Measurements from ENCODE around the gene SMLR1.

Gene SMLR1

DNA sequence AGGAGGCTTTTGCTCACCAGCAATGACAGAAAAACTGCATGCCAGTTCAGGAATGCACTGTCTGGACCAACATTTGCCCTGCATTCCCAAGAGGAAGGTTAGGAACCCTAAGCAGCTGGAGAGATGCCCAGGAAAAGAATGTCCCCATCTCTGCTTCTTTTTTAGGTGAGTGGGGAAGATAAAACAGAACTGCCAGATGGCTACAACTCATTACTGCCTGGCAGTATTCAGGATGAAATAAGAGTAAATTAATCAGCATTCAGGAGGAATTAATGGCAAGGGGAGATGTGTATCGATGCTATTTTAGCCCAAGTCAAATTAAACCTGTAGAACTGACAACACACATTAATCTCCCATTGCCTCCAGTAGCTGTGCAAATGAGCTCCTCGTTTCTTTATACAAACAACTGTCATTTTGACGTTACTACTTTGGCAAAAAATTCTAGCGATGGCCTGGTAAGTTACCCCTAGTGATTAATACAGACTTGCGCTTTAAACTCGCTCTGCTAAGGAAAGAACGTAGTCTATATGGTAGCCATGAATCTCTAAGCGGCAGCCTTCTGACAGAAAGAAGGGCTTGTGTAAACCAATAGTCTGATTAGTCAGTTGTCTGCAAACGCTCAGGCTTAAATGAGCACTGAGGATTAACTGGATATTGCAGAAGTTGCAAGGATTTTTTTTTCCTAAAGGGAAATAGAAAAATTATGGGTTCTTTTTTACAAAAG is 16.7 kb upstream of the SMLR1 start:
- H2AFZ ChIP-seq, result no peak overlapping the region
- H3K4me3 ChIP-seq (ENCODE audit: low read depth, low read length), result no peak overlapping the region
- no peak overlapping the region for H3K27ac ChIP-seq

DNA sequence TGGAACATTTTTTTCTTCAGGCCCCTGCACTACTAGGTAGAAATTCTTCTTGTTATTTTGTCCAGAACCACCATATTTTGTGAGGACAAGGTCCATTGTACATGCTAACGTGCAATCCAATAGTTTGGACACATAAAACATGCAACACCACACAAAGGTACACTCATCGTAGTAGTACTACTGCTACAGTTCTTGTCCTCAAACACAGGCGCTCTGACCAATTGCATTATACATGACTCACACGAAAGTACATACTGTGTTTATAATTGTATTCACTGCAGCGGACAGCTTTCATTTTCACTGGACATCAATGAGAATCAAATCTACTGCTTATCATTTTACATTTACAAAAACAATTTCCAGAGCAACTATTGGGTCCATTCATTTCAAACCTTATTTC is 15.3 kb upstream of the SMLR1 start:
- H3K79me2 ChIP-seq, result no peaks in the 10 kb centered on the region
- no peaks in the 10 kb centered on the region for H3K4me1 ChIP-seq
- TF ChIP-seq, protein P1, sequence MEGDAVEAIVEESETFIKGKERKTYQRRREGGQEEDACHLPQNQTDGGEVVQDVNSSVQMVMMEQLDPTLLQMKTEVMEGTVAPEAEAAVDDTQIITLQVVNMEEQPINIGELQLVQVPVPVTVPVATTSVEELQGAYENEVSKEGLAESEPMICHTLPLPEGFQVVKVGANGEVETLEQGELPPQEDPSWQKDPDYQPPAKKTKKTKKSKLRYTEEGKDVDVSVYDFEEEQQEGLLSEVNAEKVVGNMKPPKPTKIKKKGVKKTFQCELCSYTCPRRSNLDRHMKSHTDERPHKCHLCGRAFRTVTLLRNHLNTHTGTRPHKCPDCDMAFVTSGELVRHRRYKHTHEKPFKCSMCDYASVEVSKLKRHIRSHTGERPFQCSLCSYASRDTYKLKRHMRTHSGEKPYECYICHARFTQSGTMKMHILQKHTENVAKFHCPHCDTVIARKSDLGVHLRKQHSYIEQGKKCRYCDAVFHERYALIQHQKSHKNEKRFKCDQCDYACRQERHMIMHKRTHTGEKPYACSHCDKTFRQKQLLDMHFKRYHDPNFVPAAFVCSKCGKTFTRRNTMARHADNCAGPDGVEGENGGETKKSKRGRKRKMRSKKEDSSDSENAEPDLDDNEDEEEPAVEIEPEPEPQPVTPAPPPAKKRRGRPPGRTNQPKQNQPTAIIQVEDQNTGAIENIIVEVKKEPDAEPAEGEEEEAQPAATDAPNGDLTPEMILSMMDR (IDR thresholded peaks at IDR 0.05), result no peak

More for the DNA sequence above, 16.7 kb upstream of the SMLR1 start:
- TF ChIP-seq, protein P1 (IDR thresholded peaks at IDR 0.05), result no peak
- Histone ChIP-seq H3K9me3 (ENCODE audit: control insufficient read depth, low read length) (no peaks in the 10 kb centered on the region), H3K79me2 (no peaks in the 10 kb centered on the region), H3K27me3 (ENCODE audit: control insufficient read depth, insufficient read depth, low read length) (no peaks in the 10 kb centered on the region), H3K9ac (no peak overlapping the region), H3K36me3 (ENCODE audit: control insufficient read depth, insufficient read depth, low read length) (no peaks in the 10 kb centered on the region), H3K4me2 (ENCODE audit: low read length) (no peak overlapping the region), H3K4me1 (no peaks in the 10 kb centered on the region)

DNA sequence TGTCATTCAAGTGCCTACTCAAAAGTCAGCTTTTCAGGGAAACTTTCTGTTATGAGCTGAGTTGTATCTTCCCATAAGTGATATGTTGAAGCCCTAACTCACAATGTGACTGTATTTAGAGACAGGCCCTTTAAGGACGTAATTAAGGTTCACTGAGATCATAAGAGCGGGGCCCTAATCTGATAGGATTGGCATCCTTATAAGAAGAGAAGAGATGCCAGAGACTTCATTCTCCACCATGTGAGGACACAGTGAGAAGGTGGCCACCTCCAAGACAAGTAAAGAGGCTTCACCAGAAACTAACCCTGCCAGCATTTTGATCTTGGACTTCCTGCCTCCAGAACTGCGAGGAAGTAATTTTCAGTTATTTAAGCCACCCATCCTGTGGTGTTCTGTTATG is 12.7 kb upstream of the SMLR1 start:
- Histone ChIP-seq H2AFZ (no peak overlapping the region), H3K4me3 (ENCODE audit: low read depth, low read length) (no peak overlapping the region), H3K9ac (no peak overlapping the region), H3K4me2 (ENCODE audit: low read length) (no peak overlapping the region), H3K79me2 (no peaks in the 10 kb centered on the region), H3K9me3 (ENCODE audit: control insufficient read depth, low read length) (no peaks in the 10 kb centered on the region), H3K27me3 (ENCODE audit: control insufficient read depth, insufficient read depth, low read length) (no peaks in the 10 kb centered on the region), H3K4me1 (no peaks in the 10 kb centered on the region), H3K27ac (no peak overlapping the region), H3K36me3 (ENCODE audit: control insufficient read depth, insufficient read depth, low read length) (no peaks in the 10 kb centered on the region)
- TF ChIP-seq, protein P1 (IDR thresholded peaks at IDR 0.05), result no peak

More for the DNA sequence above, 15.3 kb upstream of the SMLR1 start:
- no peak overlapping the region for H2AFZ ChIP-seq
- H3K4me3 ChIP-seq (ENCODE audit: low read depth, low read length), result no peak overlapping the region
- no peak overlapping the region for H3K4me2 ChIP-seq (ENCODE audit: low read length)
- no peaks in the 10 kb centered on the region for H3K36me3 ChIP-seq (ENCODE audit: control insufficient read depth, insufficient read depth, low read length)
- no peak overlapping the region for H3K9ac ChIP-seq
- no peak overlapping the region for H3K27ac ChIP-seq
- no peaks in the 10 kb centered on the region for H3K9me3 ChIP-seq (ENCODE audit: control insufficient read depth, low read length)
- no peaks in the 10 kb centered on the region for H3K27me3 ChIP-seq (ENCODE audit: control insufficient read depth, insufficient read depth, low read length)

DNA sequence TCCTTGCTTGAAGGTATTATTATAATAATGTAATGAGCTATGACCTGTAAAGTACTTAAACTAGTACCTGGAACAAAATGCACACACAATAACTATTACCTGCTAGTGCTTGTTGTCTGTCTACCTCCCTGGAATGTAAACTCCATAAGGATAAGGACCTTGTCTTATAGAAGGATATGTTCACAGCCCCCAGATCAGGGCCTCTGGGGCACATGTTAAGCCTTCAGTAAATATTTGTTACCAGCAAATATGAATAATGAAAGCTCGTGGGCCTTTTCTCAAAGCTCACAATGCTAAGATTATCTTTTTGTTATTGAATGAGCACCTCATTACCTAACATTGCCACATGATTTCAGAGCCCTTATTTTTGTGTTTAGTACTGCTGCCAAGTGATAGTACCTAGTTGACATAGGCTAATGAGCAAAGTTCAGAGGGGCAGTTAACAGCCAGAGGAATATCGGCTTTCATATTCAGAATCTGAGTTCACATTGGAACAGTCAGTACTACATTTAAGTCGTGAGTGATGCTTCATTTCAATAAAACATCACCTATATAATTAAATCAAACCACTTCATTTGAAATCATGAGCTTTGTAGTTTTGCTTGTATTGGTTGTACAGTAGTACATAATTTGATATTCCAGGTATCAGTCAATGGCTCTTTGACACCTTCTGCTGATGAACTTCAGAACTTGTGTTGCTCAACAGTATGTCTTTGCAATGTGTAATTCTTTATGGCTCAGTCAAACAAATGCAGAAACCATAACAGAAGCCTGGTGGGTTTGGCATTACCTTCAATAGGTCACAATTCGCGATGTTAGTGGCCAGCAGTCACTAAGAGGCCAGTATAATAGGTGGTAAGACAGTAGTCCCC is 11.8 kb upstream of the SMLR1 start:
- Histone ChIP-seq H3K79me2 (no peaks in the 10 kb centered on the region), H3K9ac (no peak overlapping the region)

More for the DNA sequence above, 11.8 kb upstream of the SMLR1 start:
- Histone ChIP-seq H3K4me1 (no peaks in the 10 kb centered on the region), H2AFZ (no peak overlapping the region), H3K4me2 (ENCODE audit: low read length) (no peak overlapping the region), H3K27me3 (ENCODE audit: control insufficient read depth, insufficient read depth, low read length) (no peaks in the 10 kb centered on the region), H3K36me3 (ENCODE audit: control insufficient read depth, insufficient read depth, low read length) (no peaks in the 10 kb centered on the region), H3K27ac (no peak overlapping the region), H3K4me3 (ENCODE audit: low read depth, low read length) (no peak overlapping the region), H3K9me3 (ENCODE audit: control insufficient read depth, low read length) (no peaks in the 10 kb centered on the region)
- TF ChIP-seq, protein P1 (IDR thresholded peaks at IDR 0.05), result no peak
